H7 (cell line): ENCODE results near the gene LYPD4. TPM values are rescaled to one million over a fixed set of nuclear protein-coding genes. Genes with fewer than 3 reads are reported as not detected.
"Not testable (repeated sequence)": the region's sequence is repeated elsewhere in the genome, so short reads cannot be mapped to it uniquely, and the experiment has no call there.

Source experiments
- DNase-seq: peaks from one replicate; pipeline ENCODE4 v3.0.0; 2012
- H3K27me3 ChIP-seq: 2 replicates; pipeline ENCODE4 v1.6.0; 2011; ENCODE audit warnings: mild to moderate bottlenecking, low read length; ENCODE audit not compliant: control insufficient read depth, insufficient read depth
- H3K36me3 ChIP-seq: replicated peaks from 2 replicates; pipeline ENCODE4 v1.5.1; 2011; ENCODE audit warnings: low read length; ENCODE audit not compliant: control insufficient read depth, insufficient read depth
- H3K4me3 ChIP-seq: 2 replicates; pipeline ENCODE4 v1.5.1; 2011; ENCODE audit warnings: low read depth, mild to moderate bottlenecking, control low read depth, low read length, moderate library complexity; ENCODE audit not compliant: insufficient read depth
- total RNA-seq: library from RNA; depleted of rRNA; stranded (reverse); fragments of >200 nt; shearing (Covaris generic); gene quantifications from 2 replicates; pipeline ENCODE4 v1.2.3, GENCODE V29; 2014

The LYPD4 gene
- total RNA-seq, 1 experiment from 2014 or later, result not detected

- no peak overlapping the region for H3K4me3 ChIP-seq
- H3K27me3 ChIP-seq, result peaks cover 2% of the 10 kb centered on the region; the same call in 1 of the 2 replicates
- DNase-seq, result no peak
- H3K36me3 ChIP-seq, result no peaks in the 10 kb centered on the region
These were observed 35.3 kb upstream of the LYPD4 start for GRCh38 chr19:41879670-41880328.

GRCh38 chr19:41879080-41879479 is 34.6 kb upstream of the LYPD4 start:
- no peaks in the 10 kb centered on the region for H3K36me3 ChIP-seq
- no peak for DNase-seq
- peaks cover 2% of the 10 kb centered on the region; the same call in 1 of the 2 replicates for H3K27me3 ChIP-seq
- no peak overlapping the region for H3K4me3 ChIP-seq

- H3K27me3 ChIP-seq, result peaks cover 2% of the 10 kb centered on the region; the same call in 1 of the 2 replicates
- no peak overlapping the region for H3K4me3 ChIP-seq
- H3K36me3 ChIP-seq, result no peaks in the 10 kb centered on the region
- peak; percentile 53 for DNase-seq
These were observed 33.7 kb upstream of the LYPD4 start for GRCh38 chr19:41877916-41878905.

- no peak for DNase-seq
- Histone ChIP-seq H3K4me3 (no peak within 1 kb of the TSS), H3K36me3 (peaks cover 1% of the 10 kb centered on the region), H3K27me3 (no peaks in the 10 kb centered on the region)
These were observed 32.7 kb upstream of the LYPD4 start, which contains the start of gene CD79A for GRCh38 chr19:41876847-41877832. TSS of gene CD79A (plus strand) at chr19:41877279. CDS start at chr19:41877305, 26 bp downstream.

GRCh38 chr19:41875973-41876372 is 31.5 kb upstream of the LYPD4 start:
- H3K27me3 ChIP-seq, H3K36me3 ChIP-seq, H3K4me3 ChIP-seq, DNase-seq: not testable (repeated sequence)

- peak; percentile 89 for DNase-seq
- no peaks in the 10 kb centered on the region for H3K27me3 ChIP-seq
- H3K36me3 ChIP-seq, result peaks cover 29% of the 10 kb centered on the region
- no peak overlapping the region for H3K4me3 ChIP-seq
These were observed 28.5 kb upstream of the LYPD4 start for GRCh38 chr19:41872775-41873647.

GRCh38 chr19:41872384-41872774 is 27.9 kb upstream of the LYPD4 start:
- Histone ChIP-seq H3K4me3 (no peak overlapping the region), H3K27me3 (no peaks in the 10 kb centered on the region), H3K36me3 (peaks cover 33% of the 10 kb centered on the region)
- peak; percentile 27 for DNase-seq

GRCh38 chr19:41871573-41872383 is 27.3 kb upstream of the LYPD4 start:
- DNase-seq, result peak; percentile 44
- Histone ChIP-seq H3K4me3 (no peak overlapping the region), H3K36me3 (peaks cover 35% of the 10 kb centered on the region), H3K27me3 (no peaks in the 10 kb centered on the region)

GRCh38 chr19:41870401-41870873 is 26.0 kb upstream of the LYPD4 start:
- DNase-seq, result peak; percentile 50
- no peaks in the 10 kb centered on the region for H3K27me3 ChIP-seq
- peaks cover 40% of the 10 kb centered on the region for H3K36me3 ChIP-seq
- no peak overlapping the region for H3K4me3 ChIP-seq

- H3K4me3 ChIP-seq, result no peak overlapping the region
- H3K27me3 ChIP-seq, result no peaks in the 10 kb centered on the region
- peak; percentile 40 for DNase-seq
- peaks cover 47% of the 10 kb centered on the region for H3K36me3 ChIP-seq
These were observed 25.0 kb upstream of the LYPD4 start for GRCh38 chr19:41869374-41869955.

GRCh38 chr19:41868989-41869300 is 24.5 kb upstream of the LYPD4 start:
- no peak for DNase-seq
- H3K4me3 ChIP-seq, result no peak overlapping the region
- H3K27me3 ChIP-seq, result no peaks in the 10 kb centered on the region
- H3K36me3 ChIP-seq, result peaks cover 52% of the 10 kb centered on the region

GRCh38 chr19:41868120-41868988 is 23.9 kb upstream of the LYPD4 start:
- peak; percentile 31 for DNase-seq
- peaks cover 57% of the 10 kb centered on the region for H3K36me3 ChIP-seq
- no peaks in the 10 kb centered on the region for H3K27me3 ChIP-seq
- H3K4me3 ChIP-seq, result no peak overlapping the region
